Transverse colon (tissue), 3 donors: ENCODE data around the gene TRAPPC10.
"Not testable (repeated sequence)": the region's sequence is repeated elsewhere in the genome, so short reads cannot be mapped to it uniquely, and the experiment has no call there.

Source experiments
- EP300 ChIP-seq: sonication (generic); formaldehyde crosslinking; IDR thresholded peaks from one replicate; pipeline ENCODE4 v1.6.1; 2017; ENCODE audit warnings: antibody characterized with exemption, low read depth
- POLR2AphosphoS5 ChIP-seq, 3 donors: sonication (generic); formaldehyde crosslinking; IDR thresholded peaks; one replicate each; pipeline ENCODE4 v1.6.1; 2016; ENCODE audit warnings: antibody characterized with exemption in 3 of 3

DNA sequence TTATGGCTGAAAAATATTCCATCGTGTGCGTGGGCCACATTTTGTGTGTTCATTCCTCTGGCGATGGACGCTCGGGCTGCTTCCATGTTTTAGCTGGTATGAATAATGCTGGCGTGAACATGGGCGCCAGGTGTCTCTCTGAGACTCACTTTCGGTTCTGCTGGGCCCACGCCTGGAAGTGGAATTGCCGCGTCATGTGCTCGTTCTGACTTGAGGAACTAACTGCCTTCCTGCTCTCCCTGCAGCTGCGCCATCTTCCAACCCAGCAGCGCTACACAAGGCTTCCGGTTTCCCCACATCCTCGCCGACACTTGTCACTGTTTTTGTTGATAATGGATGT is 141.8 kb downstream of the TRAPPC10 start:
- TF ChIP-seq POLR2AphosphoS5 (IDR thresholded peaks at IDR 0.05); EP300: not testable (repeated sequence)
